GM18520 (cell line): Measurements from ENCODE around the gene KRTAP3-1.
"Not testable (repeated sequence)": the region's sequence is repeated elsewhere in the genome, so short reads cannot be mapped to it uniquely, and the experiment has no call there.

ENCODE experiments used
- ATAC-seq: cut with Tn5 transposase; IDR thresholded peaks from one replicate; pipeline ENCODE4 v1.9.1; 2021; ENCODE audit not compliant: unreplicated experiment

The KRTAP3-1 gene

GRCh38 chr17:41016578-41017215 lies 7.8 kb upstream of the KRTAP3-1 start:
- ATAC-seq, result no peak

DNA sequence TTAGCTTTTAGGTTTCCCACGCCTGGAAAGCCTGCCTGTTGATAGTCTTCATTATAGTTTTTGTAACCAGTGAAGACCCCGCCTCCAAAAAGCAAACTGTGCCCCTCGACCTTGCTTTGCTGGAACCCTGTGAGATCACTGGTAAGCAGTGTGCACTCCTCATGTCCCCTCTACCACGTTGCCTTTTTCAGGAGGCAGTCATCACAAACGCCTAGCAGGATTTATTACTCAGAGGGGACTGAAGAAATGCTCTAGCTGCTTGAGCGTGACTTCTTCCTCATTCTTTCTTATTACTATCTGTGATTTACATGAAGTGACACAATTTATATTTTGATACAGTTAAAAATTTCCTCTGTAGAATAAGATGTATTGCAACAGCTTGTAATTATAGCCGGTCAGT lies 6.5 kb upstream of the KRTAP3-1 start:
- no peak for ATAC-seq

DNA sequence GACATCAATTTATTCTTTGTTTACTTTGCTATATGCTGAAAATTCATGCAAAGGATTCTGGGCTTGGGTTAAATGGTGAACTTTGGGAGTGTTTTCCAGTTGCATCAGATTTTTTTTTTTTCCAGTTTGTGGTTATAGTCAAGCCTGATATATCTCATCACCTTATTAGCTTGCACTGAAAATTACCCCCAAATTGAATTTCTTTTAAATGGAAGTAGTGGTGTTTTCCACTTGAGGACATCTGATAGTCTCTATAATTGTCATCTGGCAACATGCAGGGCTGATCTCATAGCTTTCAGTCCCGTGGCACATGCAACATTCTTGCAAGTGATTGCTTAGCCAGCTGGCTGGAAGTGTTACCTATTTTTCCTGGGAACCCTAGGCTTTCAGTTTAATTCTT lies 4.7 kb upstream of the KRTAP3-1 start:
- ATAC-seq, result no peak

DNA sequence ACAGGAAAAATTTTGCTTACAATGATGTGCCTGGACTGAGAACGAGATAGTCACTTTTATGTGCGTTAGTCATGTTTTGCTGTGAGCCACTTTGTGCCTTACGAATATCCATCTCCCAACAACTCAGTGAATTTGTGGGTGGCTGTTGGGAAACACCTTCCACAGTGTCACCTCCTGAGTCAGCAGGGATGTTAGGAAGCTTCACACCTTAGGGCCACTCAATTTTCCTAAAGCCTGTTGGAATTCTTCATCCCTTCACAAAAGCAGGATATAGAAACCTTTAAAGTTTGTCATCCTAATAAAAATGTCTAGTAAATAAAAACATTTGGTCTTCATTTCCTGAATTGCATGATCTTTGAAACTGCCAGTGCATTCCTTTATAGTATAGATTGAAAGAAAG lies 4.3 kb upstream of the KRTAP3-1 start:
- ATAC-seq, result no peak

DNA sequence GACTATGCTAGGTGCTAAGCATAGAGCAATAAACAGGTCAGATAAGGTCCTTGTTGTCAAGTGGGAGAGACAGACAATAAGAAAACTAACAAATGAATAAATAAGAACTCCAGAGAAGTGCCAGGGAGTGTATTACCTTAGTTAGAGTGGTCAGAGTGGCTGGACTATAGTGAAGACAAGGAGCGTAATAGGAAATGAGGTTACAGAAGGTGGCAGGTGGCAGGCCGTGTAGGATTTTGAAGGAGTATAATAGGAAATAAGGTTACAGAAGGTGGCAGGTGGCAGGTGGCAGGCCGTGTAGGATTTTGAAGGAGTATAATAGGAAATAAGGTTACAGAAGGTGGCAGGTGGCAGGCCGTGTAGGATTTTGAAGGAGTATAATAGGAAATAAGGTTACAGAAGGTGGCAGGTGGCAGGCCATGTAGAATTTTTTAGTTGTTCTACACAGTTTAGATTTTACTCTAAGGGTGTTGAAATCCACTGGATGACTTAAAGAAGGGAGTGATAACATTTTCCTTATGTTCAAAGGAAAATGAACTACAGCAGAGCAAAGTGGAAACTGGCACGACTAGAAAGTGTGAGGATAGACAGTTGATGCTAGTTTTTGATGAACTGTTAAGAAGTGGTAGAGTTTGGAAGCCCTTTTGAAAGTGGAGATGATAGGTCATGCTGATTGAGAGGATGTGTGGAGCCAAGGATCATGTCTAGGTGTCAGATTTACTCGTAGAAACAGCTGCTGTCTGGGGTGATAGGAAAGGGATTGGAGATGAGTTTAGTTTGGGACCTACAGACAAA lies 3.6 kb upstream of the KRTAP3-1 start:
- no peak for ATAC-seq

DNA sequence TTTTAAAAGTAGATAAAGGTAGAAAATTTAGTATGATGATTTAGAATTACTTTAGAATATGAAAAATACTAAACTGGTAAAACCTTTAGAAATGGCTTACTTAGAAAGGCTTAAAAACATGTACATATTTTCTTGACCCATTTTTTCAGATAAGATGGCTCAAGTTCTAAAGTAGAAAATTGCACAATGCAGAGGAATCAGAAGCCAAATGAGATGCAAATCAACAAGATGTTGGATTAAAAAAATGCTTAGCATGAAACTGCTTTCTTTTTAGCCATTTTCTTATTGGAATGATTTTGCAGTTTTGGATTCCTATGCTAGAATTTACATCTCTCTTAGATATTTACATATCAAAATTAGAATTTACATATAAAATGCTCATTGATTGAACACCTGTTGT lies 1.5 kb upstream of the KRTAP3-1 start:
- no peak for ATAC-seq

GRCh38 chr17:41009936-41010335 lies 1.0 kb upstream of the KRTAP3-1 start:
- no peak for ATAC-seq

- ATAC-seq, result no peak
Observed at GRCh38 chr17:41009301-41009760, 403 bp upstream of the KRTAP3-1 start.

DNA sequence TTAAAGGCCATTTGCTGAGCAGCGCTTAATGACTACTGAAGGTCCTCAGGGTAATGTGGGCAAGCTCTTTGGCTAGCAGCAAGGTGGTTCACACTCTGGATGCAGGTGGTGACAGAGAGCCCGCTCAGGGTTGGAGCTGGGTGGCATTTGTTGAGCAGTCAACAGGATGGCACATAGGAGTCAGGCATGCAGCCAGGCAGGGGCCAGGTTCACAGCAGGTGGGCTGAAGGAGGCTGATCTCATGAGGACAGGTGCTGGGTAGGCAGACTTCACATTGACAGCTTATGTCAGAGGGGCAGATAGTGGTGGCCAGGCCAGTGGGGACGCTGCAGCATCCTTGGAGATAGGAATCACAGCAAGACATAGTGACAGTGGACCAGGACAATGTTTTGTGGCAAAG lies 4.5 kb downstream of the KRTAP3-1 start:
- ATAC-seq, result no peak

- ATAC-seq, result no peak
Observed at GRCh38 chr17:41003926-41004325, 5.0 kb downstream of the KRTAP3-1 start.

DNA sequence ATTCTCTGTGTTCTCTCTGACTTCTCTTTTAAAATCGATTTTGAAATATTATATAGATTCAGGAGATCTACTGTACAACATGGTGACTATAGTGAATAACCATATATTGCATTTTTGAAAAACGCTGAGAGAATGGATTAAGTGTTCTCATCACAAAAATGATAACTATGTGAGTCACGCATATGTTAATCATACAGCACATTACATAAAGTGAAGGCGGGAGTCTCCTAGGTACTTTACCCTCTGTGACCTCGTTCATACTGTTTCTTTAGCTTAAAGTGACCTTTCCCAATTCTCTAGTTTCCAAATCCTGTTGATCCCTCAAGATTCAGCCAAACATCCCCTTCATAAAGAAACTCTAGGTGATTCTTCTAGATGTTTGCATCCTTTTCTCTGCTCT lies 6.1 kb downstream of the KRTAP3-1 start:
- no peak for ATAC-seq

DNA sequence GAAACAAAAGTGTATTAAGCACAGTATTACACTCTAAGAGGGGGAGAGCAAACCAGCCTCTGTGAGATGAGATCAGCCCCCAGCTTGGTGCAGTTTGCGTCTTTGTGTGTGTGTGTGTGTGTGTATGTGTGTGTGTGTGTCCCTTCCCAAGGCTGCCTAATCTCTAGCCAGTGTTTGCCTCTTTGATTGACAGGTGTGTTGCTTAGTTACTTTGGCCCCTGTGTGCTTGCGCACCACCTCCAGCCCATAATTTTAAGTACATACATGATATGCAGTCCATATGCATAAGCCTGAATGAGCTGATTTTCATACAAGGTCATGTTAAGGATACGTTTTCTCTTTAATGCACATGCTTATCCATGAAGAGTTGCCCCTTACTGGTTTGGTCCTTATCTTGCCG lies 7.1 kb downstream of the KRTAP3-1 start:
- ATAC-seq, result no peak

DNA sequence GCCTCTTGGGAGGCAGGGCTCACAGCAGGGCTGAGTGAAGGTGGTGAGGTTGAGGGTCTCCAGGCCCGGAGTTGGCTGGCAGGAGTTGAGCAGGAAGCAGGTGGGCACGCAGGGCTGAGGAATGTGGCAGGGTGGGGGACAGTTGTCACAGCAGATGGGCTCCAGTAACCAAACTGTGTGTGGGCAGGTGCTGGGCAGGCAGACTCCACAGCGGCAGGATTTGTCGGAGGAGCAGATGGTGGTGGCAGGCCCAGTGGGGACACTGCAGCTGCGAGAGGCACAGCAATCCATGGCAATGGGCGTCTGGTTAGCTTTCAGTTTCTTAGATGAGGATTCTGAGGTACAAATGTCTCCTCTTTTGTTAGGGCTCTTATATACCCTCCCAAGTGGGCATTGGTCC lies 9.4 kb downstream of the KRTAP3-1 start, which contains the start of gene KRTAP3-2:
Gene KRTAP3-2, minus strand, starts transcription at position 344 of the 400 bp plus-strand sequence. Its CDS starts 53 bp downstream, at position 291.
- not testable (repeated sequence) for ATAC-seq

GRCh38 chr17:40997361-40997760 lies 11.6 kb downstream of the KRTAP3-1 start:
- no peak for ATAC-seq

- ATAC-seq, result no peak
Observed at GRCh38 chr17:40996829-40997228, 12.1 kb downstream of the KRTAP3-1 start.

GRCh38 chr17:40995116-40995515 lies 13.8 kb downstream of the KRTAP3-1 start:
- ATAC-seq, result no peak

GRCh38 chr17:40993839-40994238 lies 15.1 kb downstream of the KRTAP3-1 start, which contains the start of gene KRTAP3-3:
KRTAP3-3 (minus strand) TSS chr17:40994164; CDS start chr17:40994097, 67 bp downstream.
- no peak for ATAC-seq

GRCh38 chr17:40993084-40993483 lies 15.8 kb downstream of the KRTAP3-1 start:
- no peak for ATAC-seq

DNA sequence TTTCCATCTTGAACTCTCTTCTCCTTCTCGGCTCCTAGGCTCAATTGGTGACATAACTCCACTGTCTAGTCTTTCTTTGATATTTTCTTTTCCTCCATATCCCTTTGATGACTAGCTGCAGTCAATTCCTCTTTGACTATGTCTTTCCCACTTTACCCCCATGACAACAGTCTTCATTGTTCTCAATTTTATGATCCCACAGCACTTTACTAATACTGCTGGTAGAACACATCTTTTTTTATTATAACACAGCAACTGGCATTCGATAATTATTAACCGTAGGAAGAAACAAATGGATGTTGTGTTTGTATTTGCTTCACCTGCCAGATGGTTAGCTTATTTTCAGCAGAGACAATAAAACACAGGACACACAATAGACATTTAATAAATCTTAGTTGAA lies 16.3 kb downstream of the KRTAP3-1 start:
- no peak for ATAC-seq

DNA sequence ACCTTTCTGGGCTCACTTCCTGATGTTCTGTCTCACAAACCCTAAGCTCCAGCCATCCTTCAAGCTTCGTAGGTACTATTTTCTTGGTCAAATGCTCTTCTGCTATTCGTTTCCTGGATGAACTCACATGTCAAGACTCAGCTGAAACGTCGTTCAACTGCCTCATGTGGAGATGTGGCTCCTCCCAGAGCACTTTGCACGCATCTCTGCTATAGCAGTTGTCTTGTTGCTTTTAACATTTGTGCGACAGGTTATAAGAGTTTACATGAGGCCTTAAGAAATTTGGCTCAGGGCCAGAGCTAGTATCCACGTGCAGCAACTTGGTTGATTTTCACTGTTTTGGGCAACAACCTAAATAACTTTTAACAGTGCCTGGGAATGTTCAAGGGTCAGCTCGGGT lies 22.0 kb downstream of the KRTAP3-1 start:
- ATAC-seq, result no peak

DNA sequence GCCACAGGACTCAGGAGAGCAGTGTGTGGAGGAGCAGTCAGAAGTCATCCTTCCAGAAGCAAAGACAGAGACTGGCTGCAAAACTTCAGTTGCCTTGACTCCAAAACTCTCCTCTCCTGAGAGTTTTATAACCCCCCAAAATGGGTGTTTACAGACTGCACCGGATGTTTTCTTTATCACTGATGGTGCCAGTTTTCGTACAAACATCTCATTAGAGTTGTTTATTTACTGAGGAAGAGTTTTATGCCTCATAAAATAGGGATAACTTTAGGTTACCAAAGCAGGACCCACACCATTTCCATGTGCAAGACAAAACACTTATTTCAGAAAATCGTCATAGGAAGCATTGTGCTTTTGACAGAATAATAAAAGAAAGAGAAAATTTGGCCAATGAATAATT lies 24.7 kb downstream of the KRTAP3-1 start, which contains the start of gene KRT40:
Gene KRT40, minus strand, starts transcription at position 101 of the 400 bp plus-strand sequence. Its CDS starts 53 bp downstream, at position 48.
- ATAC-seq, result no peak

GRCh38 chr17:40981115-40981514 lies 27.8 kb downstream of the KRTAP3-1 start:
- ATAC-seq, result no peak
